CD4-positive, alpha-beta T cell treated with Interferon gamma for 1 hour (primary cell): ENCODE results near the gene BCL2.

Source experiments
- DNase-seq: peaks from one replicate; pipeline ENCODE4 v3.0.0-alpha.2; 2020

The BCL2 gene

DNA sequence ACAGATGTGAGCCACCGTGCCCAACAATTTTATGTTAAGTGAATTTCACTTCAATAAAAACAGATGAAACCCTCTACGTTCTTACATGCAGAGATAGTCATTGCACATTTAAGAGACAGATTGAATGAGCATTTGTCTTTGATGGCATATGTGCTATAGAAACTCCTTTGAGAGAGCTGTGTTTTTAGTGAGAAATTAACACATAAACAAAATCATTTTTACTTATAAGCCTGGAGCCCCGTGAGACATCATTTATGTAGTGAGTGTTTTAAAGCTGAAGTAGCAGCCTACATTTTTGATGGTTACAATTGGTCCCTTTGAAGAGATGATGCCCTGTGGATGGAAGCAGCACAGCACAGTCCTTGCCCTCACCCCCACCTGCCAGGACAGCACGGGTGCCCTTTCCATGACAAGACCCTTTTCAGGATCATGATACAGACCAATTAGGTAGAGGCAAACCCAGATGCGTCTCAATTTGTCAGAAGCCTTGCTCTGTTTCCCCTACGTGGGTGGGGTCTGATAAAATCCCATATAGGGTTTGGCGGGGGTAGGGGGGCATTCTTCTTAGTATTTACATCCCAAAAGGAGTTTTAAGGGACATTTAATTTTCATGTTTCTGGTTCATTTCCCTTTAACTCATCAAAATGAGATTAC lies 237.1 kb downstream of the BCL2 start:
- no peak for DNase-seq

- DNase-seq = no peak
Measured at GRCh38 chr18:63079114-63079513, 240.5 kb downstream of the BCL2 start.

GRCh38 chr18:63078471-63078870 lies 241.1 kb downstream of the BCL2 start:
- no peak for DNase-seq

DNA sequence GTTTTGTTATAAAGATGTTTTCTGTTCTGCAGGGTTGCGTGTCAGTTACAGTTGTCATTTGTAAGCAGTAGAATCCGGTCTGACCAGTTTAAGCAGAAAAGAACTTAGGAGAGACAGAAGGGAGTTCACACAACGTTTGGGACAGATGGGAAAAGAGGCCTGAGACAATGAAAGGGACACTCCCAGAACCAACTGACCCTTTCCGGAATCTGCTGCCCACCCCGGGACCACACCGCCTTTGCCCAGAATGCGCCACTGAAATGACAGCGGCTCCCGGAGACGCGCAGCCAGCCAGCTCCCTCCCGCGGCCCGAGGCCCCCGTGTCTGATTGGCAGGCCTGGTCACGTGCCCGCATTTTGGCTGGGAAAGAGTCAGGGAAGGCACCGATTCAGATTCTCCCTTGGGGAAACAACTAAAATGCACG lies 244.6 kb downstream of the BCL2 start:
- peak; percentile 38 for DNase-seq

- no peak for DNase-seq
Measured at GRCh38 chr18:63073481-63073880, 246.1 kb downstream of the BCL2 start.
